ENCODE data around the gene MRM2.
A peak's percentile ranks its signal among the peaks of the same experiment; 100 is the strongest.

The MRM2 gene

GRCh38 chr7:2241580-2242540, at the start of gene MRM2, which contains the start of gene NUDT1:
Gene MRM2 (minus strand): TSS chr7:2242205. CDS start chr7:2242169, 36 bp downstream.
Gene NUDT1 (plus strand): TSS chr7:2242226. CDS start chr7:2244575, 2,349 bp downstream.
- FAIRE-seq: peak; percentile 96
- DNase-seq (ENCODE audit: insufficient read length, low spot score): peak; percentile 97

DNA sequence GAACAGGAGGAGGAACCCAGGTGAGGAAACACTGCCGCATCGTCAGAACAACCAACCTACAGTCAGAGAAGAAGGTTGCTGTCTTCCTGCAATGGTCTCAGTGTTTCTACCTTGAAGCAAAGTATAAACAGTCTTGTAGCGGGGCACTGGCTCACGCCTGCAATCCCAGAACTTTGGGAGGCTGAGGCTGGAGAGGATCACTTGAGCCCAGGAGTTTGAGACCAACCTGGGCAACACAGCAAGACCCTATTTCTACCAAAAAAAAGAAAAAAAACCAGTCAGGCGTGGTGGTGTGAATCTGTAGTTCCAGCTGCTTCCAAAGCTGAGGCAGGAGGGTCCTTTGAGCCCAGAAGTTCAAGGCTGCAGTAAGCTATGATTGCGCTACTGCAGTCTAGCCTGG, 48.9 kb upstream of the MRM2 start:
- DNase-seq (ENCODE audit: insufficient read length, low spot score): no peak
- no peak for FAIRE-seq

DNA sequence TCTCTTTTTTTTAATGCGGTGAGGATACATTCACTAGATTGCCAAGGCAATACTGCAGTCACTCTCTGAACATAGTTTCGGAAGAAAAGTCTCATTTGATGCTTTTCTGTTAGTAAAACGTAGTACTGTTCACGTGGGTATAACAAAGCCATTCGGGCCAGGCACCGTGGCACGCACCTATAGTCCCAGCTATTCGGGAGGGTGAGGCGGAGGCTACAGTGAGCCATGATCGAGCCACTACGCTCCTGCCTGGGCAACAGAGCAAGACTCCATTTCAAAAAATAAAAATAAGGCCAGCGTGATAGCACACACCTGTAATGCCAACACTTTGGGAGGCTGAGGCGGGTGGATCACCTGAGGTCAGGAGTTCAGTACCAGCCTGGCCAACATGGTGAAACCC, 47.6 kb upstream of the MRM2 start:
- DNase-seq (ENCODE audit: insufficient read length, low spot score) (no peak), FAIRE-seq (no peak)

GRCh38 chr7:2289111-2289586, 47.1 kb upstream of the MRM2 start:
- FAIRE-seq (no peak), DNase-seq (ENCODE audit: insufficient read length, low spot score) (no peak)

DNA sequence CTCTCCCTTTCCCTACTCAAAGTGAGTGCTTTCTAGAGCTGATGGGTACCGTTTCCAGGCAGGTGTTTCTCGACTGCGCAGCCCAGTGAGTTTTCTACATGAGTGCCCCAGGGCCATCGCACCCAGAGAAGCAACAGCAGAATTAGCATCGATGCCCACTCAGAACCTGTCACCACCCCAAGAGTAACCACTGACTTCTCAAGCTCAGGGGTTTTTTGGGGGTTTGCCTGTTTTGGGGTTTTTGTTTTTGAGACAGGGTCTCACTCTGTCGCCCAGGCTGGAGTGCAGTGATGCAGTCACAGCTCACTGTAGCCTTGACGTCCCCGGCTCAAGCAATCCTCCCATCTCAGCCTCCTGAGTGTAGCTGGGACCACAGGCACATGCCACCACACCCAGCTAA, 46.5 kb upstream of the MRM2 start:
- no peak for FAIRE-seq
- no peak for DNase-seq (ENCODE audit: insufficient read length, low spot score)

DNA sequence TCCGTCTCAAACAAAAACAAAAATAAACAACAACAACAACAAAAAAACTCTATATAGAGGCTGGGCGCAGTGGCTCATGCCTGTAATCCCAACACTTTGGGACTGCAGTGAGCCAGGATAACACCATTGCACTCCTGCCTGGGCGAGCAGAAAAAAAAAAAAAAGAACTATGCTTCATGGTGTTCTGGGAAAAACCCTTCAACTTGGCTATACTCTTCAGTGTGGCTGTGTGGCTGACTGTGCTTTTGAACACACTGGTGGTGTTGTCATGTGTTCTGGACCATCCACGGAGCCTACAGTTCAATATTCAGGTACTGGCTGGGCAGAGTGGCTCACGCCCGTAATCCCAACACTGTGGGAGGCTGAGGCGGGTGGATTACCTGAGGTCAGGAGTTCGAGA, 45.7 kb upstream of the MRM2 start:
- no peak for DNase-seq (ENCODE audit: insufficient read length, low spot score)
- FAIRE-seq: no peak

DNA sequence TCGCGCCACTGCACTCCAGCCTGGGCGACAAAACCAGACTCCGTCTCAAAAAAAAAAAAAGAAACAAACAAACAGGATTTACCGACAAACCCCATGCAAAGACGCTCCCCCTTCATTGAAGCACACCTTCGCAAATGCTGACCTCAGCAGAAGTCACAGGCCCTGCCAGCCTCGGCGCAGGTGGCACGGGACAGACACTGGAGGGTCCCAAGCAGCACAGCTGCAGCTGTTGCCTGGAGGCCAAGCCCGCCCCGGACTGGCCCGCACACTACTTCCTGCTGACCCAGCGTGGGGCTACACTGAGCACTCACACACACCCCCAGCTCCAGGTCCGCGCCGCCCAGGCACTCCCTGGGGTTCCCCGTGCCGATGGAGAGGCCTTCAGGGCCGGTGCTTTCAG, 41.1 kb upstream of the MRM2 start:
- no peak for DNase-seq (ENCODE audit: insufficient read length, low spot score)
- FAIRE-seq: no peak

GRCh38 chr7:2282185-2282751, 40.3 kb upstream of the MRM2 start:
- DNase-seq (ENCODE audit: insufficient read length, low spot score) (no peak), FAIRE-seq (no peak)

- DNase-seq (ENCODE audit: insufficient read length, low spot score) (no peak), FAIRE-seq (no peak)
Observed at GRCh38 chr7:2281541-2281940, 39.5 kb upstream of the MRM2 start.

DNA sequence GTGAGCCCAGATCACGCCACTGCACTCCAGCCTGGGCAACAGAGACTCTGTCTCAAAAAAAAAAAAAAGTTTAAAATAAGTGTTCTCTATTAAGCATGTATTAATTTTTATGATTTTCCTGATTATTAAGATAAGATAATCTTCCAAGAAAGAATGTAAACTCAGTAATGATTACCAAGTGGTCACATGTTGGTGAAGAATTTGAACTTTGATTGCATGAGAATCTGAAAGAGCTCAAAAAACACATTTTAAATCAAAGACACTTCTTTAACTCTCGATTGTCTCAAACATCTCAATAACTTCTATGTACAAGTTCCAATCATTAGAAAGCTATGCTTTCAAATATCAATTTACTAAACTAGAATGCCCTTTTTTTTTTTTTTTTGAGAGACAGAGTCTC, 38.4 kb upstream of the MRM2 start:
- no peak for FAIRE-seq

DNA sequence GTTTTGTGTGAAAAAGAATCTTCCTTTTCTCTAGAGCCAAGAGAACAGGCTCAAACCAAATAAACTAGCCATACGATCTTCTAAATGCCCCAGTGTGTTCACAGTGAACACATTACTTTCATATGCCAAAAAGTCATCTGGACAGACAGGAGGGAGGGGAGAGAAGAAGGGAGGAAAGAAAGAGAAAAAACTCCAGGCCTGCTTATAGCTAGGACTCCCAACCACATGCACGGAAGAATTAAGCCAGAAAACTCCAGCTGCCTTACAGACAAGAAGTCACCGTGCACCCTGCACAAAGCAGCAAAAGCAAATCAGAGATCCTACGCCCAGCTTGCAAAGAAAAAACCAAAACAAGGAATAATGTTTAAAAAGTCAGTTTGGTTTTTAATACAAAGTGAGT, 37.9 kb upstream of the MRM2 start:
- no peak for DNase-seq (ENCODE audit: insufficient read length, low spot score)
- no peak for FAIRE-seq

More for the DNA sequence above, 38.4 kb upstream of the MRM2 start:
- DNase-seq (ENCODE audit: insufficient read length, low spot score): no peak

DNA sequence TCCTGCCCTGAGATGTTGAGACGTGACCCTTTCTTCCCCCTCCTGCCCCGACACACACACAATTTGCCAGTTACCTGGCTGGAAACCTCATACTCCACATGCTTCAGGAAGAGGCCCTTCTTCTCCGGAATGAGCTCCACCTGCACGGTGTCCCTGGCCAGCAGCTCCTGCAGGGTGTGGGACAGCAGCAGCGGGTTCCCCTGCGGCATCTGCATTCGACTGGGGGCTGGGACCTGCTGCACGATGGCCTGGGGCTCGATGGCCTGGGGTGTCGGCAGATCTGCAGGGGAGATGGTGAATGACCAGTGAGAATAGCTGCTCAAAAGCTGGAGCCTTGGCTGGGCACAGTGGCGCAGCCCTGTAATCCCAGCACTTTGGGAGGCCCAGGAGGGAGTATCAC, 36.0 kb upstream of the MRM2 start:
- no peak for FAIRE-seq
- no peak for DNase-seq (ENCODE audit: insufficient read length, low spot score)

DNA sequence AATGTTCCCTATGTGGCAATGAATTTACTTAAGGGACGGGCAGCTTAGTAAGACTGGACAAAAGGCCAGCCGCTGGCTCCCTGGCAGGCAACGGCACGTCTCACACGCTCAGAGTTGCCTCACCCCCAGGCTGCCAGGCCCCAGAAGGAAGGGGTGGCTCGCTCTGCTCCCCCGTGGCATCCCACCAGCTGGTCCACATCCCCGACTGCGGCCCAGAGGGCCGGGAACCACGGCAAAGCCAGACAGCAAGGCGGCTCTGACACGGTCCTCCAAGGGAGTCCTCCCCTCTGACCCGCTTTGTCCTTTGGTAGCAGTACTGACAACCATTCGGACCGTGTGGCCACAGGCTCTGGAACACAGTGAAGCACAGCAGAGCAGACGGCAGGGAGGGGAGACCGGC, 34.1 kb upstream of the MRM2 start:
- no peak for DNase-seq (ENCODE audit: insufficient read length, low spot score)
- FAIRE-seq: no peak

- DNase-seq (ENCODE audit: insufficient read length, low spot score) (no peak), FAIRE-seq (no peak)
Observed at GRCh38 chr7:2275101-2275500, 33.1 kb upstream of the MRM2 start.

DNA sequence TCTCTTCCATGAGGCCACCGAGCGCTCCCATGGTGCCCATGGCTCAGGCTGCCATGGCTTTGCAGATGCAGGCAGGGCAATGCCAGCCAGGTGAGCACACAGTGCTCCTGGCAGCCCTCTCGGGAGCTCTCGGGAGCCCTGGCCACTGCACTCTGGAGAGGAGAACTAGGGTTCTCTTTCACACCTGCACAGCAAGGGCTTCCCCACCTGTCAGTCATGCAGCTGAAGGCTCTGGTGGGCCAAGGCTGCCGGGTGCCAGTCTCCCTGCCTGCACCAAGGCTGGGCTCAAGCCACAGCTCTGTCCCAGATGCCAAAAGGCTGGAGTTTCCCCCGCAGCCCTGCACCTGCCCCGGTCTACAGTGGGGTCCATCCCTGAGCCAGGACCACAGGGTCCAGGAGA, 32.7 kb upstream of the MRM2 start:
- DNase-seq (ENCODE audit: insufficient read length, low spot score) (no peak), FAIRE-seq (no peak)

DNA sequence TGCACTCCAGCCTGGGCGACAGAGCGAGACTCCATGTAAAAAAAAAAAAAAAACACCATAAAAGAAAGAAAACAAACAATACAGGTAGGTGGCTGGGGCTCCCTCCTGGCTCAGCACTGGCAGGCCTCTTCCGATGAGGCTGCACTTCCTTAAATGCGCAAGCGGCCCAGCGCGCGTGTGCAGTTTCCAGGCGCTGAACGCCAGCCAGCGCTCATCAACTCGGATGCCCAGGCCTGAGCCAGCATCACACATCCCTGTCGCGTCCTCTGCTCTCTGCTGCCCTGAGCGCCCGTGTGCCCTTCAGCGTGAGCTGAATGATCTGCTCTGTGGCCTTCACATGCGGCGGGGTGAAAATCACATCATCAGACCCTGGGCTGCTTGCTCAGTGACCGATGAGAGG, 31.9 kb upstream of the MRM2 start:
- FAIRE-seq: no peak
- DNase-seq (ENCODE audit: insufficient read length, low spot score): no peak

DNA sequence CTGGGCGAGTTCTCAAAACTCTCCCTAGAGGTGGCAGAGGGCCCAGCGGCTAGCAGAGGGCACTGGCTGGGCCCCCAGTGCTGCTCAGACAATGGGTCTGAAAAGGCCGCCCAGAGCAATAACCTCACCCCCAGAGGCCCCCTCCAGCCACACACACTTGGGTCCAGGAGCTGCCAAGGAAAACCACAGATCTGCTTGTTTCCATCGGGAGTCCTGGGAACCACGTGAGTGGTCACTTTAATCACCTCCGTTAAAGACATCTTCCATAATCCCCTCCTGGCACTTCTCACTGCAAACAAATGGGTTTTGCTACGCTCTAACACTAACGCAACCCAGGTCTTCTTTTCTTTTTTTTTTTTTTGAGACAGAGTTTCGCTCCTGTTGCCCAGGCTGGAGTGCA, 30.0 kb upstream of the MRM2 start:
- no peak for DNase-seq (ENCODE audit: insufficient read length, low spot score)

GRCh38 chr7:2271273-2272026, 29.4 kb upstream of the MRM2 start:
- no peak for FAIRE-seq
- DNase-seq (ENCODE audit: insufficient read length, low spot score): no peak

More for the DNA sequence above, 30.0 kb upstream of the MRM2 start:
- no peak for FAIRE-seq

- DNase-seq (ENCODE audit: insufficient read length, low spot score) (no peak), FAIRE-seq (no peak)
Observed at GRCh38 chr7:2270495-2270894, 28.5 kb upstream of the MRM2 start.

- peak; percentile 63 for DNase-seq (ENCODE audit: insufficient read length, low spot score)
- no peak for FAIRE-seq
Observed at GRCh38 chr7:2269991-2270460, 28.0 kb upstream of the MRM2 start.

Data from HTR-8/SVneo (cell line).